A549 (cell line): Measurements from ENCODE around the gene RBM10. TPM values are rescaled to one million over a fixed set of nuclear protein-coding genes. Genes with fewer than 3 reads are reported as not detected.

Experiments
- ATAC-seq, 2 experiments: fragments of 200-7000 bp in 1 of 2; fragments of >200 bp in 1 of 2; cut with Nextera tagmentation in 1 of 2; cut with Tn5 transposase in 1 of 2; 3 replicates each; pipeline versions ENCODE4 v1.8.0 to v1.9.1; 2018 to 2020; ENCODE audit warnings: mild to moderate bottlenecking in 1 of 2, moderate library complexity in 1 of 2
- CTCF ChIA-PET: fragments of 300-600 bp; sonication (Branson Sonifier 250); formaldehyde crosslinking; extraction: SDS; loops from one replicate; lab custom pipeline; 2021; ENCODE audit warnings: antibody characterized with exemption, inconsistent platforms; lab: Yijun Ruan, JAX
- POLR2A ChIA-PET: fragments of 350-600 bp; formaldehyde crosslinking; extraction: SDS; loops from one replicate; lab custom pipeline; 2021; ENCODE audit warnings: antibody characterized with exemption, inconsistent platforms; lab: Yijun Ruan, JAX
- DNase-seq, 2 experiments: peaks; one replicate each; pipeline versions ENCODE4 v3.0.0 to v3.0.0-alpha.2; 2011 to 2016; ENCODE audit warnings: low read depth in 1 of 2, low spot score in 1 of 2
- FAIRE-seq: peaks from 2 replicates; lab custom pipeline; 2011; peaks lifted over from hg19 to GRCh38; lab: Jason Lieb, UNC
- H3K27ac ChIP-seq, 2 experiments: fragments of >200 bp; sonication (Bioruptor Twin); formaldehyde crosslinking; 3 replicates each; pipeline ENCODE4 v1.5.1; 2016 to 2017
- H3K4me1 ChIP-seq: fragments of >200 bp; sonication (Bioruptor Twin); formaldehyde crosslinking; 3 replicates; pipeline ENCODE4 v1.6.1; 2016
- H3K4me2 ChIP-seq: fragments of >200 bp; sonication (Bioruptor Twin); formaldehyde crosslinking; 3 replicates; pipeline ENCODE4 v1.6.1; 2016
- H3K4me3 ChIP-seq: fragments of >200 bp; sonication (Bioruptor Twin); formaldehyde crosslinking; 3 replicates; pipeline ENCODE4 v1.5.1; 2016
- H3K9me3 ChIP-seq: fragments of >200 bp; sonication (Bioruptor Twin); formaldehyde crosslinking; 3 replicates; pipeline ENCODE4 v1.6.1; 2016
- CBX2 ChIP-seq: fragments of 200-600 bp; sonication (generic); IDR thresholded peaks from 2 replicates; pipeline ENCODE4 v1.6.1; 2016; ENCODE audit warnings: low read depth, mild to moderate bottlenecking, borderline replicate concordance
- CHD2 ChIP-seq: fragments of 150-350 bp; IDR thresholded peaks from 2 replicates; pipeline ENCODE4 v1.6.1; 2014; ENCODE audit warnings: low read length; ENCODE audit not compliant: partially characterized antibody
- FOSL2 ChIP-seq, 2 experiments: fragments of 450-650 bp in 1 of 2; fragments of >200 bp in 1 of 2; sonication (Bioruptor Twin) in 1 of 2; formaldehyde crosslinking; IDR thresholded peaks; 2 replicates each; pipeline versions ENCODE4 v1.5.0 to v1.6.1; 2016 to 2020; ENCODE audit warnings: mild to moderate bottlenecking in 1 of 2, moderate library complexity in 1 of 2
- FOXS1 ChIP-seq: fragments of 250-450 bp; sonication (Bioruptor Pico); IDR thresholded peaks from 2 replicates; pipeline ENCODE4 v1.5.0; 2020; ENCODE audit warnings: mild to moderate bottlenecking, moderate library complexity
- HOXB13 ChIP-seq: fragments of 250-450 bp; sonication (Bioruptor Pico); IDR thresholded peaks from 2 replicates; pipeline ENCODE4 v1.5.0; 2020; ENCODE audit warnings: low read depth, mild to moderate bottlenecking, moderate library complexity
- JUNB ChIP-seq: fragments of >200 bp; sonication (Bioruptor Twin); formaldehyde crosslinking; IDR thresholded peaks from 2 replicates; pipeline ENCODE4 v1.6.1; 2016
- MAFK ChIP-seq: fragments of 450-650 bp; IDR thresholded peaks from 2 replicates; pipeline ENCODE4 v1.6.1; 2014; ENCODE audit not compliant: partially characterized antibody
- MYC ChIP-seq: IDR thresholded peaks from 2 replicates; pipeline ENCODE4 v1.6.1; 2012; ENCODE audit warnings: mild to moderate bottlenecking, inconsistent platforms, low read length, improper control_type of control experiment, borderline replicate concordance
- NFE2L2 ChIP-seq: fragments of 150-350 bp; conservative IDR thresholded peaks from 2 replicates; pipeline ENCODE4 v1.6.1; 2014; ENCODE audit warnings: low read length
- POLR2A ChIP-seq: IDR thresholded peaks from 2 replicates; pipeline ENCODE4 v1.6.1; 2012; ENCODE audit warnings: mild to moderate bottlenecking, low read length
- POLR2AphosphoS2 ChIP-seq: conservative IDR thresholded peaks from 2 replicates; pipeline ENCODE4 v1.6.1; 2012; ENCODE audit warnings: low read length, improper control_type of control experiment, inconsistent platforms
- RAD21 ChIP-seq, 2 experiments: fragments of >200 bp in 1 of 2; sonication (Bioruptor Twin) in 1 of 2; formaldehyde crosslinking in 1 of 2; IDR thresholded peaks in 1 of 2; conservative IDR thresholded peaks in 1 of 2; 2 replicates in 1 of 2; 3 replicates in 1 of 2; pipeline ENCODE4 v1.6.1; 2012 to 2018; ENCODE audit warnings: inconsistent platforms in 1 of 2
- RARB ChIP-seq: fragments of 250-450 bp; sonication (Bioruptor Pico); IDR thresholded peaks from 2 replicates; pipeline ENCODE4 v1.8.0; 2021; ENCODE audit warnings: mild to moderate bottlenecking, moderate library complexity
- RFX5 ChIP-seq: fragments of 450-650 bp; IDR thresholded peaks from 2 replicates; pipeline ENCODE4 v1.7.1; 2014; ENCODE audit warnings: antibody characterized with exemption, mild to moderate bottlenecking, moderate library complexity
- RNF2 ChIP-seq: fragments of 200-600 bp; sonication (generic); IDR thresholded peaks from 2 replicates; pipeline ENCODE4 v1.6.1; 2016; ENCODE audit warnings: low read depth, mild to moderate bottlenecking, antibody characterized with exemption, moderate library complexity, borderline replicate concordance
- SMC3 ChIP-seq: fragments of >200 bp; sonication (Bioruptor Twin); formaldehyde crosslinking; IDR thresholded peaks from 3 replicates; pipeline ENCODE4 v1.6.1; 2018; ENCODE audit warnings: inconsistent platforms
- SREBF2 ChIP-seq: fragments of 450-650 bp; IDR thresholded peaks from 2 replicates; pipeline ENCODE4 v1.6.1; 2014; ENCODE audit warnings: mild to moderate bottlenecking, moderate library complexity
- ZFP36 ChIP-seq: fragments of 450-650 bp; IDR thresholded peaks from 2 replicates; pipeline ENCODE4 v1.6.1; 2014; ENCODE audit warnings: borderline replicate concordance; ENCODE audit not compliant: partially characterized antibody
- ZNF302 ChIP-seq: fragments of 250-450 bp; sonication (Bioruptor Pico); IDR thresholded peaks from 2 replicates; pipeline ENCODE4 v1.9.0; 2021; ENCODE audit warnings: inconsistent platforms, mild to moderate bottlenecking, moderate library complexity
- WGBS: methylation state at CpG from one replicate; pipeline ENCODE4 v1.1.6; 2017; ENCODE audit errors: missing lambda C conversion rate; 5-methylcytosine and 5-hydroxymethylcytosine counted together
- polyA plus RNA-seq, 4 experiments: library from polyadenylated mRNA; depleted of rRNA in 3 of 4; stranded (reverse); fragments of >200 nt; fragmentation: RNase III in 1 of 4; extraction: RNeasy Plus Mini Kit Qiagen cat#74134 plus additional on column Dnase treatment in 1 of 4; gene quantifications; 2 replicates in 3 of 4; 3 replicates in 1 of 4; pipeline ENCODE4 v1.2.3, GENCODE V29; 2011 to 2017
- TF ChIP-seq, protein P1 (sequence below): IDR thresholded peaks from 2 replicates; pipeline ENCODE4 v1.6.1; 2012; ENCODE audit warnings: low read depth, borderline replicate concordance
- TF ChIP-seq, protein P2 (sequence below): fragments of 450-650 bp; IDR thresholded peaks from 2 replicates; pipeline ENCODE4 v1.6.1; 2014; ENCODE audit warnings: antibody characterized with exemption
- TF ChIP-seq, protein P3 (sequence below): IDR thresholded peaks from 2 replicates; pipeline ENCODE4 v1.6.1; 2012
- TF ChIP-seq, protein P4 (sequence below): fragments of 250-450 bp; sonication (Bioruptor Pico); IDR thresholded peaks from 2 replicates; pipeline ENCODE4 v1.5.0; 2021; ENCODE audit warnings: mild to moderate bottlenecking, moderate library complexity, borderline replicate concordance
- TF ChIP-seq, protein P5 (sequence below): fragments of 150-350 bp; IDR thresholded peaks from 2 replicates; pipeline ENCODE4 v1.6.1; 2014; ENCODE audit warnings: low read depth, mild to moderate bottlenecking, low read length
- TF ChIP-seq, protein P6 (sequence below): fragments of 250-450 bp; sonication (Bioruptor Pico); IDR thresholded peaks from 2 replicates; pipeline ENCODE4 v1.5.0; 2020; ENCODE audit warnings: low read depth, mild to moderate bottlenecking, moderate library complexity

RBM10 gene
- polyA plus RNA-seq, 2 of the 4 experiments (the other 2 are of a cell fraction) = 21.1 to 29.8 TPM

DNA sequence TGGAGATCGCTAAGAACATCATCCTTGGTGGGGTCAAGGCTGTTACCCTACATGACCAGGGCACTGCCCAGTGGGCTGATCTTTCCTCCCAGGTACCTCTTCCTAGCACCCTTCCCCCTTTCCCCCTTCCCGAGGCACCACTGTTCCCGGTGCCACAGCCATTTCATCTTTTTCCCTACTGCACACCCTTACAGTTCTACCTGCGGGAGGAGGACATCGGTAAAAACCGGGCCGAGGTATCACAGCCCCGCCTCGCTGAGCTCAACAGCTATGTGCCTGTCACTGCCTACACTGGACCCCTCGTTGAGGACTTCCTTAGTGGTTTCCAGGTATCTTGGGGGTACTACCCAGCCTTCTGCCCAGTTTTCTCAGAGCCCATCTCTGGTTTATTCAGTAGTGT is 54.3 kb downstream of the RBM10 start:
- CTCF ChIA-PET = interaction anchor here (1.1 to 7.7 kb wide), 4 partner anchors 55 to 403 kb away, joined by 3 to 52 read pairs (median 6); partner anchors contain the start of genes NDUFB11 and RBM10
- H3K27ac ChIP-seq = 0 out of 6 replicates have a peak overlapping the region, but pooled peaks of 1 of the 2 experiments have one; percentile 12
- no peak for DNase-seq
- no peak for FAIRE-seq
- H3K4me2 ChIP-seq = no peak overlapping the region
- no peak for ATAC-seq
- no peaks in the 10 kb centered on the region for H3K9me3 ChIP-seq
- POLR2A ChIA-PET = no interaction called here
- peaks cover 64% of the 10 kb centered on the region for H3K4me1 ChIP-seq
- TF ChIP-seq, protein P1, sequence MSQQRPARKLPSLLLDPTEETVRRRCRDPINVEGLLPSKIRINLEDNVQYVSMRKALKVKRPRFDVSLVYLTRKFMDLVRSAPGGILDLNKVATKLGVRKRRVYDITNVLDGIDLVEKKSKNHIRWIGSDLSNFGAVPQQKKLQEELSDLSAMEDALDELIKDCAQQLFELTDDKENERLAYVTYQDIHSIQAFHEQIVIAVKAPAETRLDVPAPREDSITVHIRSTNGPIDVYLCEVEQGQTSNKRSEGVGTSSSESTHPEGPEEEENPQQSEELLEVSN = no peak
- TF ChIP-seq CHD2 (no peak), RFX5 (no peak), HOXB13 (no peak), CBX2 (no peak), JUNB (no peak), ZNF302 (CRISPR knock-in tag) (no peak), MYC (no peak), MAFK (no peak), NFE2L2 (no peak), FOSL2 (IDR thresholded peaks at IDR 0.05) (no peak), FOSL2 (CRISPR knock-in tag; IDR thresholded peaks at IDR 0.05) (no peak), SMC3 (no peak), ZFP36 (no peak)
- TF ChIP-seq, protein P2, sequence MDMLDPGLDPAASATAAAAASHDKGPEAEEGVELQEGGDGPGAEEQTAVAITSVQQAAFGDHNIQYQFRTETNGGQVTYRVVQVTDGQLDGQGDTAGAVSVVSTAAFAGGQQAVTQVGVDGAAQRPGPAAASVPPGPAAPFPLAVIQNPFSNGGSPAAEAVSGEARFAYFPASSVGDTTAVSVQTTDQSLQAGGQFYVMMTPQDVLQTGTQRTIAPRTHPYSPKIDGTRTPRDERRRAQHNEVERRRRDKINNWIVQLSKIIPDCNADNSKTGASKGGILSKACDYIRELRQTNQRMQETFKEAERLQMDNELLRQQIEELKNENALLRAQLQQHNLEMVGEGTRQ = no peak
- TF ChIP-seq, protein P3, sequence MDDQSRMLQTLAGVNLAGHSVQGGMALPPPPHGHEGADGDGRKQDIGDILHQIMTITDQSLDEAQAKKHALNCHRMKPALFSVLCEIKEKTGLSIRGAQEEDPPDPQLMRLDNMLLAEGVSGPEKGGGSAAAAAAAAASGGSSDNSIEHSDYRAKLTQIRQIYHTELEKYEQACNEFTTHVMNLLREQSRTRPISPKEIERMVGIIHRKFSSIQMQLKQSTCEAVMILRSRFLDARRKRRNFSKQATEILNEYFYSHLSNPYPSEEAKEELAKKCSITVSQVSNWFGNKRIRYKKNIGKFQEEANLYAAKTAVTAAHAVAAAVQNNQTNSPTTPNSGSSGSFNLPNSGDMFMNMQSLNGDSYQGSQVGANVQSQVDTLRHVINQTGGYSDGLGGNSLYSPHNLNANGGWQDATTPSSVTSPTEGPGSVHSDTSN = no peak
- H3K4me3 ChIP-seq = no peak overlapping the region
- 96% methylated on average over 10 of the region's 10 CpGs for WGBS

DNA sequence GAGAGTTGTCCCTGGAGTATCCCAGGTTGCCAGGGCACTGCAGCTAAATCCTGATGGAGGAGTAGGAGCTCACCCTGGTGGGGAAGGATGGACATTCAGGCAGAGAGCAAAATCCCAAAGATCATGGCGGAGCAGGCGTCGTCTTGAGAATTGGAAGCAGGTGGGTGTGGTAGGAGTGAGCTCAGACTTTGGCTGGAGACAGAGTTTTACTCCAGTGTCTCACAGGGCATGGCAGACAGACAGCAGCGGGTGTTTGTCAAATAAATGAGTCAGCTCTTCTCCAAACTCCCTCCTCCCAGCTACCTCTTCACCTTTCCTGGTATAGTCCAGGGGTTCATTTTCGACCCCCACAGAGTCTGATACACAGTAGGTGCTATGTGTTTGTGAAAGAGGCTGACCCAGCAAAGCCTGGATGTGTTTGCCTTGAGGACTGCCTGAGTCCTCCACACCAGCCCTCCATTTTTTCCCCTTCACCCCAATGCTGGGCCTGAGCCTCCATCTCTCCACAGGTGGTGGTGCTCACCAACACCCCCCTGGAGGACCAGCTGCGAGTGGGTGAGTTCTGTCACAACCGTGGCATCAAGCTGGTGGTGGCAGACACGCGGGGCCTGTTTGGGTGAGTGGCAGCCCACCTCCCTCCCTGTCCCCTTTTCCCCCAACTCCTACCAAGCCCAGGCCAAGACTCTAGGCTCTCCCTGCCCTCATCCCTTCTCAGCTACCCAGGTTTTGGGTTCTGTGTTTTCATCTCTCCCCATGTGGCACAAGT is 55.5 kb downstream of the RBM10 start:
- H3K4me1 ChIP-seq = peaks cover 58% of the 10 kb centered on the region
- FAIRE-seq = peak; percentile 98
- peak; percentile 90 to 92 for ATAC-seq
- peak overlapping the region; percentile 61 to 86 for H3K27ac ChIP-seq
- no peak overlapping the region for H3K4me3 ChIP-seq
- H3K9me3 ChIP-seq = no peaks in the 10 kb centered on the region
- H3K4me2 ChIP-seq = peak overlapping the region; percentile 57
- ChIA-PET POLR2A (interaction anchor here (0.6 to 1.2 kb wide), 3 partner anchors 17 to 323 kb away, joined by 3 to 12 read pairs (median 3); partner anchors contain the start of gene CDK16), CTCF (interaction anchor here (1.0 to 7.7 kb wide), 8 partner anchors 9 to 404 kb away, joined by 3 to 52 read pairs (median 4); partner anchors contain the start of genes NDUFB11 and RBM10)
- 33% methylated on average over 9 of the region's 9 CpGs for WGBS
- peak; percentile 48 to 88 for DNase-seq
- TF ChIP-seq RARB (CRISPR knock-in tag) = no peak
- no peak for TF ChIP-seq POLR2A
- TF ChIP-seq ZNF302 (CRISPR knock-in tag) = no peak
- TF ChIP-seq SMC3 = 0 out of 3 replicates have a peak, but pooled peaks have one; percentile 7
- TF ChIP-seq SREBF2 = no peak
- TF ChIP-seq RNF2 = no peak
- TF ChIP-seq, protein P4, sequence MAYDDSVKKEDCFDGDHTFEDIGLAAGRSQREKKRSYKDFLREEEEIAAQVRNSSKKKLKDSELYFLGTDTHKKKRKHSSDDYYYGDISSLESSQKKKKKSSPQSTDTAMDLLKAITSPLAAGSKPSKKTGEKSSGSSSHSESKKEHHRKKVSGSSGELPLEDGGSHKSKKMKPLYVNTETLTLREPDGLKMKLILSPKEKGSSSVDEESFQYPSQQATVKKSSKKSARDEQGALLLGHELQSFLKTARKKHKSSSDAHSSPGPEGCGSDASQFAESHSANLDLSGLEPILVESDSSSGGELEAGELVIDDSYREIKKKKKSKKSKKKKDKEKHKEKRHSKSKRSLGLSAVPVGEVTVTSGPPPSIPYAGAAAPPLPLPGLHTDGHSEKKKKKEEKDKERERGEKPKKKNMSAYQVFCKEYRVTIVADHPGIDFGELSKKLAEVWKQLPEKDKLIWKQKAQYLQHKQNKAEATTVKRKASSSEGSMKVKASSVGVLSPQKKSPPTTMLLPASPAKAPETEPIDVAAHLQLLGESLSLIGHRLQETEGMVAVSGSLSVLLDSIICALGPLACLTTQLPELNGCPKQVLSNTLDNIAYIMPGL (CRISPR knock-in tag) = no peak
- TF ChIP-seq POLR2AphosphoS2 = no peak
- TF ChIP-seq, protein P3 = no peak
- TF ChIP-seq NFE2L2 = no peak
- TF ChIP-seq, protein P2 = no peak
- TF ChIP-seq RAD21 (conservative IDR thresholded peaks at IDR 0.05 in 1 of 2, IDR thresholded peaks at IDR 0.05 in 1 of 2) = peak in 1 of 2 experiments; percentile 23; a peak in 1 of 5 replicates
- TF ChIP-seq CHD2 = no peak
- TF ChIP-seq, protein P5, sequence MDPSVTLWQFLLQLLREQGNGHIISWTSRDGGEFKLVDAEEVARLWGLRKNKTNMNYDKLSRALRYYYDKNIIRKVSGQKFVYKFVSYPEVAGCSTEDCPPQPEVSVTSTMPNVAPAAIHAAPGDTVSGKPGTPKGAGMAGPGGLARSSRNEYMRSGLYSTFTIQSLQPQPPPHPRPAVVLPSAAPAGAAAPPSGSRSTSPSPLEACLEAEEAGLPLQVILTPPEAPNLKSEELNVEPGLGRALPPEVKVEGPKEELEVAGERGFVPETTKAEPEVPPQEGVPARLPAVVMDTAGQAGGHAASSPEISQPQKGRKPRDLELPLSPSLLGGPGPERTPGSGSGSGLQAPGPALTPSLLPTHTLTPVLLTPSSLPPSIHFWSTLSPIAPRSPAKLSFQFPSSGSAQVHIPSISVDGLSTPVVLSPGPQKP = no peak
- TF ChIP-seq, protein P6, sequence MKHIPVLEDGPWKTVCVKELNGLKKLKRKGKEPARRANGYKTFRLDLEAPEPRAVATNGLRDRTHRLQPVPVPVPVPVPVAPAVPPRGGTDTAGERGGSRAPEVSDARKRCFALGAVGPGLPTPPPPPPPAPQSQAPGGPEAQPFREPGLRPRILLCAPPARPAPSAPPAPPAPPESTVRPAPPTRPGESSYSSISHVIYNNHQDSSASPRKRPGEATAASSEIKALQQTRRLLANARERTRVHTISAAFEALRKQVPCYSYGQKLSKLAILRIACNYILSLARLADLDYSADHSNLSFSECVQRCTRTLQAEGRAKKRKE (CRISPR knock-in tag) = no peak
- TF ChIP-seq FOXS1 (CRISPR knock-in tag) = no peak
- no peak for TF ChIP-seq FOSL2 (IDR thresholded peaks at IDR 0.05)
- no peak for TF ChIP-seq FOSL2 (CRISPR knock-in tag; IDR thresholded peaks at IDR 0.05)
